HepG2 (cell line): ENCODE results near the gene NOP56. TPM values are rescaled to one million over a fixed set of nuclear protein-coding genes. Genes with fewer than 3 reads are reported as not detected.
A peak's percentile ranks its signal among the peaks of the same experiment; 100 is the strongest.

Experiments
- SP1 ChIP-seq, 2 experiments: fragments of 450-650 bp in 1 of 2; sonication (generic) in 1 of 2; formaldehyde crosslinking in 1 of 2; IDR thresholded peaks; 2 replicates each; pipeline versions ENCODE4 v1.4.0 to v1.6.1; 2016 to 2020; ENCODE audit warnings: missing genetic modification reagents in 1 of 2
- ZNF138 ChIP-seq: sonication (generic); formaldehyde crosslinking; IDR thresholded peaks from 2 replicates; pipeline ENCODE4 v1.5.0; 2020; ENCODE audit warnings: mild to moderate bottlenecking, low read depth, missing genetic modification reagents
- polyA plus RNA-seq, 8 experiments: library from polyadenylated mRNA; depleted of rRNA in 3 of 8; stranded (reverse) in 7 of 8; unstranded in 1 of 8; fragments of >200 nt; fragmentation: Illumina TruSeq in 4 of 8; extraction: Trizol in 4 of 8; gene quantifications; 2 replicates each; pipeline versions ENCODE4 v1.2.1 to v1.2.3, GENCODE V29; 2011 to 2016; ENCODE audit warnings: low read depth in 4 of 8, missing spikeins in 1 of 8, mixed read lengths in 1 of 8; ENCODE audit not compliant: insufficient read depth in 1 of 8
- total RNA-seq, 5 experiments: library from RNA; depleted of rRNA; stranded (reverse); fragments of >200 nt; fragmentation: Illumina TruSeq; extraction: Trizol; gene quantifications; 2 replicates each; pipeline ENCODE4 v1.2.3, GENCODE V29; 2016; ENCODE audit warnings: low read depth in 1 of 5
- TF ChIP-seq, protein P1 (sequence below): sonication (generic); formaldehyde crosslinking; IDR thresholded peaks from 2 replicates; pipeline ENCODE4 v1.5.0; 2020; ENCODE audit warnings: mild to moderate bottlenecking, missing genetic modification reagents, borderline replicate concordance
- TF ChIP-seq, protein P2 (sequence below): sonication (generic); formaldehyde crosslinking; IDR thresholded peaks from 2 replicates; pipeline ENCODE4 v1.4.0; 2020; ENCODE audit warnings: mild to moderate bottlenecking, missing genetic modification reagents
- TF ChIP-seq, protein P3 (sequence below): IDR thresholded peaks from 2 replicates; pipeline ENCODE4 v1.4.0; 2020; ENCODE audit warnings: mild to moderate bottlenecking, missing genetic modification reagents

Gene NOP56
- total and polyA plus RNA-seq, 2 of the 13 experiments (the other 11 are each of a cell fraction or from before 2014, with no cell fraction given) = 369 to 1,116 TPM

DNA sequence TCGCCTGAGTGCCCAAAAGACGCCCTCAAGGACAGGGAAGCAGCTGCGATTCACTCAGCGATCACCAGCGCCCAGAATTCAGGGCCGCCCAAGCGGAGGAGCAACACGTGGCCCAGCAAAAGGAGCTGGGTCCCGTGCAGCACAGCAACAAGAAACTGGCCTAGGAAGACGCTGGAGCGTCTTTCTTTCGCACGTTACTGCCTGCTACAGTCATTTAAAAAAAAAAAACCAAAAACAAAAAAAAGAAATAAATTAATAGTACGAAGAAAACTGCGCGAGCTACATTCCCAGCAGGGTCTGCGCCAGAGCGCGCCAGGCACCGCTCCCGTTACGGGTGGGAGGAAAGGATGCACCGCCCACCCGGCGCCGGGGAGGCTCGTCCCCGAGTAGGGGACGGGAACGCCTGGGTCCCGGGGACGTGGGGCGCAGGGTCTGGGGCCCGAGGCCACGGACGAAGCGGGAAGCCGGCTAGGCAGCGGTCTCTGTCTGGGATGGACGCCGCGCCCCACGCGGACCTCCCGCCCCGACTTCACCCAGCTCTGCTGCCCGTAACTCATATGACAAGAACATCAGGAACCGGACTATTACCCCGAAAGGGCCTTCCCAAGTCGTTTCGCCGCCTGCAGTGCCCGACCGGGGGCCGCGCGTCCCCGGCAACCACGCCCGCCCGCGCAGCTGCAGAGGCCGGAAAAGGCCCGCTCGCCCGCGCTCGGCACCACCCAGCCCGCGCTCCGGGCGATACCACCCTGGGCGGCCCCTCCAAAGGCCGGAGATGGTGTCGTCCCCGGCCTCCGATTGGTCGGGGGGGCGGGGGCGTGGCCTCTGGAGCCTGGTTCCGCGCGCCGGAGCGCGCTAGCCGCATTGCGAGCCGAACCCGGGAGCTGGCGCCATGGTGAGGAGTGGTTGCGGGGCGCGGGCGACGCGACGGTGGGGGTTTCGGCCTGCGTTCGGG, at the start of gene NOP56 (continued):
- TF ChIP-seq, protein P1, sequence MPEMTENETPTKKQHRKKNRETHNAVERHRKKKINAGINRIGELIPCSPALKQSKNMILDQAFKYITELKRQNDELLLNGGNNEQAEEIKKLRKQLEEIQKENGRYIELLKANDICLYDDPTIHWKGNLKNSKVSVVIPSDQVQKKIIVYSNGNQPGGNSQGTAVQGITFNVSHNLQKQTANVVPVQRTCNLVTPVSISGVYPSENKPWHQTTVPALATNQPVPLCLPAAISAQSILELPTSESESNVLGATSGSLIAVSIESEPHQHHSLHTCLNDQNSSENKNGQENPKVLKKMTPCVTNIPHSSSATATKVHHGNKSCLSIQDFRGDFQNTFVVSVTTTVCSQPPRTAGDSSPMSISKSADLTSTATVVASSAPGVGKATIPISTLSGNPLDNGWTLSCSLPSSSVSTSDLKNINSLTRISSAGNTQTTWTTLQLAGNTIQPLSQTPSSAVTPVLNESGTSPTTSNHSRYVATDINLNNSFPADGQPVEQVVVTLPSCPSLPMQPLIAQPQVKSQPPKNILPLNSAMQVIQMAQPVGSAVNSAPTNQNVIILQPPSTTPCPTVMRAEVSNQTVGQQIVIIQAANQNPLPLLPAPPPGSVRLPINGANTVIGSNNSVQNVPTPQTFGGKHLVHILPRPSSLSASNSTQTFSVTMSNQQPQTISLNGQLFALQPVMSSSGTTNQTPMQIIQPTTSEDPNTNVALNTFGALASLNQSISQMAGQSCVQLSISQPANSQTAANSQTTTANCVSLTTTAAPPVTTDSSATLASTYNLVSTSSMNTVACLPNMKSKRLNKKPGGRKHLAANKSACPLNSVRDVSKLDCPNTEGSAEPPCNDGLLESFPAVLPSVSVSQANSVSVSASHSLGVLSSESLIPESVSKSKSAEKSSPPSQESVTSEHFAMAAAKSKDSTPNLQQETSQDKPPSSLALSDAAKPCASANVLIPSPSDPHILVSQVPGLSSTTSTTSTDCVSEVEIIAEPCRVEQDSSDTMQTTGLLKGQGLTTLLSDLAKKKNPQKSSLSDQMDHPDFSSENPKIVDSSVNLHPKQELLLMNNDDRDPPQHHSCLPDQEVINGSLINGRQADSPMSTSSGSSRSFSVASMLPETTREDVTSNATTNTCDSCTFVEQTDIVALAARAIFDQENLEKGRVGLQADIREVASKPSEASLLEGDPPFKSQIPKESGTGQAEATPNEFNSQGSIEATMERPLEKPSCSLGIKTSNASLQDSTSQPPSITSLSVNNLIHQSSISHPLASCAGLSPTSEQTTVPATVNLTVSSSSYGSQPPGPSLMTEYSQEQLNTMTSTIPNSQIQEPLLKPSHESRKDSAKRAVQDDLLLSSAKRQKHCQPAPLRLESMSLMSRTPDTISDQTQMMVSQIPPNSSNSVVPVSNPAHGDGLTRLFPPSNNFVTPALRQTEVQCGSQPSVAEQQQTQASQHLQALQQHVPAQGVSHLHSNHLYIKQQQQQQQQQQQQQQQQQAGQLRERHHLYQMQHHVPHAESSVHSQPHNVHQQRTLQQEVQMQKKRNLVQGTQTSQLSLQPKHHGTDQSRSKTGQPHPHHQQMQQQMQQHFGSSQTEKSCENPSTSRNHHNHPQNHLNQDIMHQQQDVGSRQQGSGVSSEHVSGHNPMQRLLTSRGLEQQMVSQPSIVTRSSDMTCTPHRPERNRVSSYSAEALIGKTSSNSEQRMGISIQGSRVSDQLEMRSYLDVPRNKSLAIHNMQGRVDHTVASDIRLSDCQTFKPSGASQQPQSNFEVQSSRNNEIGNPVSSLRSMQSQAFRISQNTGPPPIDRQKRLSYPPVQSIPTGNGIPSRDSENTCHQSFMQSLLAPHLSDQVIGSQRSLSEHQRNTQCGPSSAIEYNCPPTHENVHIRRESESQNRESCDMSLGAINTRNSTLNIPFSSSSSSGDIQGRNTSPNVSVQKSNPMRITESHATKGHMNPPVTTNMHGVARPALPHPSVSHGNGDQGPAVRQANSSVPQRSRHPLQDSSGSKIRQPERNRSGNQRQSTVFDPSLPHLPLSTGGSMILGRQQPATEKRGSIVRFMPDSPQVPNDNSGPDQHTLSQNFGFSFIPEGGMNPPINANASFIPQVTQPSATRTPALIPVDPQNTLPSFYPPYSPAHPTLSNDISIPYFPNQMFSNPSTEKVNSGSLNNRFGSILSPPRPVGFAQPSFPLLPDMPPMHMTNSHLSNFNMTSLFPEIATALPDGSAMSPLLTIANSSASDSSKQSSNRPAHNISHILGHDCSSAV (CRISPR knock-in tag) = 0 out of 2 replicates have a peak, but pooled peaks have one; percentile 72
- TF ChIP-seq, protein P2, sequence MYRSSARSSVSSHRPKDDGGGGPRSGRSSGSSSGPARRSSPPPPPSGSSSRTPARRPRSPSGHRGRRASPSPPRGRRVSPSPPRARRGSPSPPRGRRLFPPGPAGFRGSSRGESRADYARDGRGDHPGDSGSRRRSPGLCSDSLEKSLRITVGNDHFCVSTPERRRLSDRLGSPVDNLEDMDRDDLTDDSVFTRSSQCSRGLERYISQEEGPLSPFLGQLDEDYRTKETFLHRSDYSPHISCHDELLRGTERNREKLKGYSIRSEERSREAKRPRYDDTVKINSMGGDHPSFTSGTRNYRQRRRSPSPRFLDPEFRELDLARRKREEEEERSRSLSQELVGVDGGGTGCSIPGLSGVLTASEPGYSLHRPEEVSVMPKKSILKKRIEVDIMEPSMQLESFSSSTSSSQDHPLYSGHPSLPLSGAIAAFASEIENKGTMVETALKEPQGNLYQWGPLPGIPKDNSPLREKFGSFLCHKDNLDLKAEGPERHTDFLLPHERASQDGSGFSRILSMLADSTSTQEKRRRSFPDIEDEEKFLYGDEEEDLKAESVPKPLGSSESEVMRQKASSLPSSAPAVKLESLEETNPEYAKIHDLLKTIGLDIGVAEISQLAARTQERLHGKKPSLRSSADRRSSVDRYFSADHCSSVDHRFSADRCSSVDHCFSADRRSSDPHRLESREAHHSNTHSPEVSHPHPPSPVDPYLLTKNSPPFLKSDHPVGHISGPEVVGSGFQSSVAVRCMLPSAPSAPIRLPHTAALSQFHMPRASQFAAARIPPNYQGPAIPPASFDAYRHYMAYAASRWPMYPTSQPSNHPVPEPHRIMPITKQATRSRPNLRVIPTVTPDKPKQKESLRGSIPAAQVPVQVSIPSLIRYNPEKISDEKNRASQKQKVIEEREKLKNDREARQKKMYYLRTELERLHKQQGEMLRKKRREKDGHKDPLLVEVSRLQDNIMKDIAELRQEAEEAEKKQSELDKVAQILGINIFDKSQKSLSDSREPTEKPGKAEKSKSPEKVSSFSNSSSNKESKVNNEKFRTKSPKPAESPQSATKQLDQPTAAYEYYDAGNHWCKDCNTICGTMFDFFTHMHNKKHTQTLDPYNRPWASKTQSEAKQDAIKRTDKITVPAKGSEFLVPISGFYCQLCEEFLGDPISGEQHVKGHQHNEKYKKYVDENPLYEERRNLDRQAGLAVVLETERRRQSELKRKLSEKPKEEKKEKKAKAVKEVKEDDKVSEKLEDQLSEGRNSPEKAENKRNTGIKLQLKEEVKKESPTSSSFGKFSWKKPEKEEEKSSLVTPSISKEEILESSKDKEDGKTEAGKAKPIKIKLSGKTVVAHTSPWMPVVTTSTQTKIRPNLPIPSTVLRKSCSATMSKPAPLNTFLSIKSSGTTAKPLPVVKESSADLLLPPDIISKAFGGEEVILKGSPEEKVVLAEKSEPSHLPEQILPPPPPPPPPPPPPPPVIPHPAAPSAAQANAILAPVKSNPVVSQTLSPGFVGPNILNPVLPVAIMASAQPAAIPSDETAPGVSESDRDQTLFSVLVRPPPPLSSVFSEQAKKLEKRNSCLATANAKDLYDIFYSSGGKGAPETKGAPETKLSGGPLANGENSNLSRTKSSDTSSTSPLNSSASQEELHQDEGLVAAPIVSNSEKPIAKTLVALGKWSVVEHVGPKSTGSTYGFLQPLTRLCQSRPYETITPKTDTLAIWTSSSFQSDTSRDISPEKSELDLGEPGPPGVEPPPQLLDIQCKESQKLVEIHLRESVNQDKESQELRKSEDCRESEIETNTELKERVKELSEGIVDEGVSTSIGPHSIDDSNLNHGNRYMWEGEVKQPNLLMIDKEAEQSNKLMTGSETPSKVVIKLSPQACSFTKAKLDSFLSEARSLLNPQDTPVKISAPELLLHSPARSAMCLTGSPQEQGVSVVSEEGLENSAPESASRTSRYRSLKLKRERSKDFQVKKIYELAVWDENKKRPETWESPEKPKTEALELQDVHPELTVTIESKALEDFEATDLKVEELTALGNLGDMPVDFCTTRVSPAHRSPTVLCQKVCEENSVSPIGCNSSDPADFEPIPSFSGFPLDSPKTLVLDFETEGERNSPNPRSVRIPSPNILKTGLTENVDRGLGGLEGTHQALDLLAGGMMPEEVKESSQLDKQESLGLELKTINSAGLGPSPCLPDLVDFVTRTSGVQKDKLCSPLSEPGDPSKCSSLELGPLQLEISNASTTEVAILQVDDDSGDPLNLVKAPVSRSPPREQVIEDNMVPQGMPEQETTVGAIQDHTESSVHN = no peak; the same call in 1 of the 2 replicates
- TF ChIP-seq, protein P3, sequence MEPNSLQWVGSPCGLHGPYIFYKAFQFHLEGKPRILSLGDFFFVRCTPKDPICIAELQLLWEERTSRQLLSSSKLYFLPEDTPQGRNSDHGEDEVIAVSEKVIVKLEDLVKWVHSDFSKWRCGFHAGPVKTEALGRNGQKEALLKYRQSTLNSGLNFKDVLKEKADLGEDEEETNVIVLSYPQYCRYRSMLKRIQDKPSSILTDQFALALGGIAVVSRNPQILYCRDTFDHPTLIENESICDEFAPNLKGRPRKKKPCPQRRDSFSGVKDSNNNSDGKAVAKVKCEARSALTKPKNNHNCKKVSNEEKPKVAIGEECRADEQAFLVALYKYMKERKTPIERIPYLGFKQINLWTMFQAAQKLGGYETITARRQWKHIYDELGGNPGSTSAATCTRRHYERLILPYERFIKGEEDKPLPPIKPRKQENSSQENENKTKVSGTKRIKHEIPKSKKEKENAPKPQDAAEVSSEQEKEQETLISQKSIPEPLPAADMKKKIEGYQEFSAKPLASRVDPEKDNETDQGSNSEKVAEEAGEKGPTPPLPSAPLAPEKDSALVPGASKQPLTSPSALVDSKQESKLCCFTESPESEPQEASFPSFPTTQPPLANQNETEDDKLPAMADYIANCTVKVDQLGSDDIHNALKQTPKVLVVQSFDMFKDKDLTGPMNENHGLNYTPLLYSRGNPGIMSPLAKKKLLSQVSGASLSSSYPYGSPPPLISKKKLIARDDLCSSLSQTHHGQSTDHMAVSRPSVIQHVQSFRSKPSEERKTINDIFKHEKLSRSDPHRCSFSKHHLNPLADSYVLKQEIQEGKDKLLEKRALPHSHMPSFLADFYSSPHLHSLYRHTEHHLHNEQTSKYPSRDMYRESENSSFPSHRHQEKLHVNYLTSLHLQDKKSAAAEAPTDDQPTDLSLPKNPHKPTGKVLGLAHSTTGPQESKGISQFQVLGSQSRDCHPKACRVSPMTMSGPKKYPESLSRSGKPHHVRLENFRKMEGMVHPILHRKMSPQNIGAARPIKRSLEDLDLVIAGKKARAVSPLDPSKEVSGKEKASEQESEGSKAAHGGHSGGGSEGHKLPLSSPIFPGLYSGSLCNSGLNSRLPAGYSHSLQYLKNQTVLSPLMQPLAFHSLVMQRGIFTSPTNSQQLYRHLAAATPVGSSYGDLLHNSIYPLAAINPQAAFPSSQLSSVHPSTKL (CRISPR knock-in tag) = peak; percentile 39; the same call in 1 of the 2 replicates
- TF ChIP-seq ZNF138 (CRISPR knock-in tag) (peak; percentile 93; the same call in 1 of the 2 replicates), SP1 (IDR thresholded peaks at IDR 0.05) (no peak), SP1 (CRISPR knock-in tag; IDR thresholded peaks at IDR 0.05) (peak; percentile 80)
